Measurements from ENCODE around the gene CYP46A1. TPM values are rescaled to one million over a fixed set of nuclear protein-coding genes. Genes with fewer than 3 reads are reported as not detected.
A peak's percentile ranks its signal among the peaks of the same experiment; 100 is the strongest.

CYP46A1 gene
- total RNA-seq, 4 donors from 2014 or later = 0.13 to 2.5 TPM; not detected in 2

DNA sequence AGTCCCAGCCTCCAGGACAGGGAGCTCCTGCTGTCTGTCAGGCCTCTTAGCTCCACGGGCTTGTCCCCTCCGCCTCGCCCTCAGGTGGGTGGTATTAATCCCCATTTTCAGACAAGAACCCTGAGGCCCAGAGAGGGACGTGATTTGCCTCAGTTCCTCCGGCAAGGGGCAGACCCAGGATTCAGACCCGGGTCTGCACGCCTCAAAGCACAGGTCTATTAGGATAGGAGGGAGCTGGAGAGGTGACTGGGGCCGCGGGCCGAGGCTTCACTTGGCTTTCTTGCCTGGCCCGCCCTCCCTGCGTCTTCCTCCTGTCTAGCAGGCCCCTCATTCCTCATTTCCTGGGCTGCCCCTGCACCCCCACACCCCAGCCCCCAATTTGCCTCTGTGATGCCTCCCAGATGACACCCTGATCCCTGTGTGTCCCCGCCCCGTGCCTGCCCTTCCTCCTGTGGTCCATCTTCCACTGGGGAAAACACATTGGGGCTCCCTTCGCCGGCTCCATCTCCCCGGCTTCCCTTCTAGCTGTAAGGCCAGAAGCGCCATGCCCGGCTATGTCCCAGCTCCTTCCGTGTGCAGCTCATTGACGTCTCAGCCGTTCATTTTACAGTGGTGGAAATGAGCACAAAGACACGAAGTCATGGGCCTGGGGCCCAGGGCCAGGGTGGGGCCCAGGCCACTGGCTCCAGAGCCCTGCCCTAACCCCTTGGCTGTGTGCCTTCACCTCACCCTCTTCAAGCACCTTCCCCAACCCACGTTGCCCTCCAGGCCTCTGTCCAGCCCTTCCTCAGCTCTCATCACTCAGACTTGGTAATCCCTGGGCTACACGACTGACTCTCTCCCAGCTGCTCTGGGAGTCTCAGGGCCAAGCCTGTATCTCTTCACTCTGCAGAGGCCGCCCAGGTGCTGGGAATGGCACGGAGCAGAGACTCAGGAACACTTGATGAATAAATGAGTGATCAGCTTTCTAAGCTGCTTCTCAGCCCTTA, 15.5 kb upstream of the CYP46A1 start:
- no peak for DNase-seq
- Histone ChIP-seq H3K27ac (no peak overlapping the region), H3K36me3 (no peaks in the 10 kb centered on the region), H3K27me3 (no peaks in the 10 kb centered on the region), H3K4me1 (peaks cover 0 to 15% (median 0%) of the 10 kb centered on the region in 4 donors), H3K9me3 (no peaks in the 10 kb centered on the region), H3K4me3 (no peak overlapping the region)
- TF ChIP-seq POLR2A (IDR thresholded peaks at IDR 0.05) = no peak
- TF ChIP-seq, protein P1, sequence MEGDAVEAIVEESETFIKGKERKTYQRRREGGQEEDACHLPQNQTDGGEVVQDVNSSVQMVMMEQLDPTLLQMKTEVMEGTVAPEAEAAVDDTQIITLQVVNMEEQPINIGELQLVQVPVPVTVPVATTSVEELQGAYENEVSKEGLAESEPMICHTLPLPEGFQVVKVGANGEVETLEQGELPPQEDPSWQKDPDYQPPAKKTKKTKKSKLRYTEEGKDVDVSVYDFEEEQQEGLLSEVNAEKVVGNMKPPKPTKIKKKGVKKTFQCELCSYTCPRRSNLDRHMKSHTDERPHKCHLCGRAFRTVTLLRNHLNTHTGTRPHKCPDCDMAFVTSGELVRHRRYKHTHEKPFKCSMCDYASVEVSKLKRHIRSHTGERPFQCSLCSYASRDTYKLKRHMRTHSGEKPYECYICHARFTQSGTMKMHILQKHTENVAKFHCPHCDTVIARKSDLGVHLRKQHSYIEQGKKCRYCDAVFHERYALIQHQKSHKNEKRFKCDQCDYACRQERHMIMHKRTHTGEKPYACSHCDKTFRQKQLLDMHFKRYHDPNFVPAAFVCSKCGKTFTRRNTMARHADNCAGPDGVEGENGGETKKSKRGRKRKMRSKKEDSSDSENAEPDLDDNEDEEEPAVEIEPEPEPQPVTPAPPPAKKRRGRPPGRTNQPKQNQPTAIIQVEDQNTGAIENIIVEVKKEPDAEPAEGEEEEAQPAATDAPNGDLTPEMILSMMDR (IDR thresholded peaks at IDR 0.05) = no peak

GRCh38 chr14:99670361-99671234, 13.5 kb upstream of the CYP46A1 start:
- Histone ChIP-seq H3K4me1 (peaks cover 0 to 15% (median 0%) of the 10 kb centered on the region in 4 donors), H3K4me3 (no peak overlapping the region), H3K9me3 (no peaks in the 10 kb centered on the region), H3K36me3 (no peaks in the 10 kb centered on the region), H3K27ac (no peak overlapping the region), H3K27me3 (no peaks in the 10 kb centered on the region)
- no peak for DNase-seq
- TF ChIP-seq, protein P1 (IDR thresholded peaks at IDR 0.05) = no peak
- TF ChIP-seq POLR2A (IDR thresholded peaks at IDR 0.05) = no peak

DNA sequence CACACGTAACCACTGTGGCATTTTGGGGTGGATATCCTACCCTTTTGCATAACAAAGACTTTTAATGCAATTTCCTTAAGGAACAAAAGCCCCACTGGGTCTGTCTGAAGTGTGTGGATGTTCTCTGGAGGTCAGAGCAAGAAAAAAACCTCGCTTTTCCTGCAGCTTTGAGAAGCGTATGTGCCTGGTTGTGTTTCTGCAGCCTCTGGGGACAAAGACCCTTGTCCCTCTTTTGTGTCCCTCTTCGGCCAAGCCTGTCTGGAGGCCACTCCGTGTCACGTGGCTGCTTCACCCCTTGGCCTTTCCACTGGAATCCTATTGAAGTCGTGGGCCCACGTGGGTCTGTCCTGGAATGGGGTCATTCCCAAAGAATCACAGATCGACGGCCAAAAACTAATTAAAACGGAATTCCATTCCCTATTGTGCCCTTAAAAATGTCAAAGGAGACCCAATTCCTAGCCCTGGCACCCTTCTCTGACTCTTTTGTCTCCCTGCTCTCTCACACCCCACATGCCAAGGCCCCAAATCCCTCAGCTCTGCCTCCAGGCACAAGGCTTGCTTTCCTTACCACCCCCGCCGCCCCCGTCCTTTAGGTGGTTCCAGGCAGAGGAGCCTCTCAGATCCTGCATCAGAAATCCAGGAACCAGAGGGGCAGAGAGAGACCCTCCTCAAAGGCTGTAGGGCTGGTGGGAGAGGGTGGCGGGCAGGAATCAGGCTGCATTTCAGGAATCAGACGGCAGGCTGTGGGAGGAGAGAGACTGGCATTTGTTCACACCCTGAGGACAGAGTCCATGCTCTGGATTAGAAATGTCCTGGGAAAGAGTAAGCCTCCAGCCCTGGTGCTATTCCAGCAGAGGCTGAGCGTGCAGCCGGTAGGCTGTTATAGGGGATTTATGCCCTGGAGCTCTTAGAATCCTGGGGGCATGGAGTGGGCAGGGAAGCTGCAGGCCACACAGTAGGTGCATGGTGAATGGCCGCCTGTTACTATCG, 12.6 kb upstream of the CYP46A1 start:
- no peak for TF ChIP-seq POLR2A (IDR thresholded peaks at IDR 0.05)
- TF ChIP-seq, protein P1 (IDR thresholded peaks at IDR 0.05) = peak in 2 of 6 experiments; percentile 18 to 30
- no peaks in the 10 kb centered on the region for H3K27me3 ChIP-seq
- no peaks in the 10 kb centered on the region for H3K9me3 ChIP-seq
- peak overlapping the region in 3 of 4 donors; percentile 36 to 49 (median 46) for H3K27ac ChIP-seq
- peak in 1 of 3 donors; percentile 63 for DNase-seq
- peaks cover 0 to 15% (median 0%) of the 10 kb centered on the region in 4 donors for H3K4me1 ChIP-seq
- H3K36me3 ChIP-seq = no peaks in the 10 kb centered on the region
- H3K4me3 ChIP-seq = peak overlapping the region in 1 of 4 donors; percentile 9

- no peak for TF ChIP-seq POLR2A (IDR thresholded peaks at IDR 0.05)
- TF ChIP-seq, protein P1 (IDR thresholded peaks at IDR 0.05) = no peak
- peak in 1 of 3 donors; percentile 61 for DNase-seq
- peak overlapping the region in 1 of 4 donors; percentile 9 for H3K4me3 ChIP-seq
- H3K27me3 ChIP-seq = no peaks in the 10 kb centered on the region
- no peaks in the 10 kb centered on the region for H3K36me3 ChIP-seq
- H3K27ac ChIP-seq = peak overlapping the region in 3 of 4 donors; percentile 36 to 49 (median 46)
- peaks cover 0 to 15% (median 0%) of the 10 kb centered on the region in 4 donors for H3K4me1 ChIP-seq
- peaks cover 0 to 3% (median 2%) of the 10 kb centered on the region in 4 donors for H3K9me3 ChIP-seq
Measured at GRCh38 chr14:99672506-99673304, 11.4 kb upstream of the CYP46A1 start.

All from Peyer's patch (tissue), 4 donors.